Fibroblast of lung (primary cell): Measurements from ENCODE around the gene CDC6. TPM values are rescaled to one million over a fixed set of nuclear protein-coding genes. Genes with fewer than 3 reads are reported as not detected.

Source experiments
- DNase-seq, 2 donors: peaks; one replicate each; pipeline versions ENCODE4 v3.0.0 to v3.0.0-alpha.2; 2010; ENCODE audit warnings: low read depth in 2 of 2
- H2AFZ ChIP-seq: 2 replicates; pipeline ENCODE4 v1.5.1; 2012; ENCODE audit warnings: low read length, control low read depth, inconsistent platforms
- H3K27ac ChIP-seq: 2 replicates; pipeline ENCODE4 v1.5.1; 2011; ENCODE audit warnings: low read length, control low read depth; ENCODE audit not compliant: insufficient read depth
- H3K27me3 ChIP-seq: 2 replicates; pipeline ENCODE4 v1.5.1; 2011; ENCODE audit warnings: mild to moderate bottlenecking, low read length; ENCODE audit not compliant: control insufficient read depth, insufficient read depth
- H3K36me3 ChIP-seq: 2 replicates; pipeline ENCODE4 v1.5.1; 2011; ENCODE audit warnings: low read length; ENCODE audit not compliant: control insufficient read depth, insufficient read depth
- H3K4me1 ChIP-seq: 2 replicates; pipeline ENCODE4 v1.5.1; 2011; ENCODE audit warnings: low read length; ENCODE audit not compliant: control insufficient read depth, insufficient read depth; ENCODE audit errors: extremely low read depth
- H3K4me2 ChIP-seq: 2 replicates; pipeline ENCODE4 v1.5.1; 2011; ENCODE audit warnings: low read length, control low read depth; ENCODE audit not compliant: insufficient read depth; ENCODE audit errors: extremely low read depth
- H3K4me3 ChIP-seq, 4 experiments: fragments of 200-600 bp in 1 of 4; sonication (generic) in 1 of 4; replicated peaks in 1 of 4; 2 replicates each; pipeline ENCODE4 v1.5.1; 2011 to 2016; ENCODE audit warnings: low read length in 4 of 4, low read depth in 3 of 4, mild to moderate bottlenecking in 3 of 4, control low read depth in 2 of 4, inconsistent platforms in 1 of 4, mixed read lengths in 1 of 4; ENCODE audit not compliant: insufficient read depth in 1 of 4; ENCODE audit errors: control extremely low read depth in 1 of 4
- H3K79me2 ChIP-seq: 2 replicates; pipeline ENCODE4 v1.5.1; 2012; ENCODE audit warnings: mild to moderate bottlenecking, low read length, inconsistent platforms; ENCODE audit not compliant: control insufficient read depth, insufficient read depth
- H3K9ac ChIP-seq: 2 replicates; pipeline ENCODE4 v1.5.1; 2011; ENCODE audit warnings: mild to moderate bottlenecking, low read length, control low read depth; ENCODE audit not compliant: insufficient read depth
- H3K9me3 ChIP-seq: 2 replicates; pipeline ENCODE4 v1.5.1; 2012; ENCODE audit warnings: low read depth, low read length; ENCODE audit not compliant: control insufficient read depth, insufficient read depth
- H4K20me1 ChIP-seq: 2 replicates; pipeline ENCODE4 v1.5.1; 2011; ENCODE audit warnings: low read length; ENCODE audit not compliant: control insufficient read depth, insufficient read depth; ENCODE audit errors: extremely low read depth
- EZH2 ChIP-seq: IDR thresholded peaks from 2 replicates; pipeline ENCODE4 v1.5.1; 2012; ENCODE audit warnings: low read length, control low read depth, mild to moderate bottlenecking; ENCODE audit errors: missing control alignments
- polyA plus RNA-seq, 2 donors: library from polyadenylated mRNA; depleted of rRNA in 1 of 2; stranded (reverse) in 1 of 2; unstranded in 1 of 2; fragments of >200 nt; gene quantifications; 2 replicates each; pipeline ENCODE4 v1.2.1, GENCODE V29; 2011 to 2012; ENCODE audit warnings: missing spikeins in 1 of 2
- total RNA-seq: library from RNA; depleted of rRNA; stranded (reverse); fragments of >200 nt; gene quantifications from 2 replicates; pipeline ENCODE4 v1.2.1, GENCODE V29; 2014
- TF ChIP-seq, protein P1 (sequence below), 2 donors: IDR thresholded peaks in 1 of 2; conservative IDR thresholded peaks in 1 of 2; 1 replicate in 1 of 2; 2 replicates in 1 of 2; pipeline ENCODE4 v1.5.1; 2011 to 2012; ENCODE audit warnings: low read length in 2 of 2, control low read depth in 1 of 2, inconsistent platforms in 1 of 2, low read depth in 1 of 2, mild to moderate bottlenecking in 1 of 2

The CDC6 gene
- total and polyA plus RNA-seq, 2 donors (not counting 1 experiment from before 2014, with no cell fraction given) = 4.5 to 16.3 TPM

- no peak overlapping the region for H3K27ac ChIP-seq
- H3K4me3 ChIP-seq = no peak overlapping the region
- H3K9me3 ChIP-seq = no peaks in the 10 kb centered on the region
- H2AFZ ChIP-seq = no peak overlapping the region
- no peaks in the 10 kb centered on the region for H3K27me3 ChIP-seq
- TF ChIP-seq, protein P1, sequence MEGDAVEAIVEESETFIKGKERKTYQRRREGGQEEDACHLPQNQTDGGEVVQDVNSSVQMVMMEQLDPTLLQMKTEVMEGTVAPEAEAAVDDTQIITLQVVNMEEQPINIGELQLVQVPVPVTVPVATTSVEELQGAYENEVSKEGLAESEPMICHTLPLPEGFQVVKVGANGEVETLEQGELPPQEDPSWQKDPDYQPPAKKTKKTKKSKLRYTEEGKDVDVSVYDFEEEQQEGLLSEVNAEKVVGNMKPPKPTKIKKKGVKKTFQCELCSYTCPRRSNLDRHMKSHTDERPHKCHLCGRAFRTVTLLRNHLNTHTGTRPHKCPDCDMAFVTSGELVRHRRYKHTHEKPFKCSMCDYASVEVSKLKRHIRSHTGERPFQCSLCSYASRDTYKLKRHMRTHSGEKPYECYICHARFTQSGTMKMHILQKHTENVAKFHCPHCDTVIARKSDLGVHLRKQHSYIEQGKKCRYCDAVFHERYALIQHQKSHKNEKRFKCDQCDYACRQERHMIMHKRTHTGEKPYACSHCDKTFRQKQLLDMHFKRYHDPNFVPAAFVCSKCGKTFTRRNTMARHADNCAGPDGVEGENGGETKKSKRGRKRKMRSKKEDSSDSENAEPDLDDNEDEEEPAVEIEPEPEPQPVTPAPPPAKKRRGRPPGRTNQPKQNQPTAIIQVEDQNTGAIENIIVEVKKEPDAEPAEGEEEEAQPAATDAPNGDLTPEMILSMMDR (conservative IDR thresholded peaks at IDR 0.05 in 1 of 2, IDR thresholded peaks at IDR 0.05 in 1 of 2; ENCODE audit: low read depth in 1 of 2, low read length in 2 of 2) = no peak
- TF ChIP-seq EZH2 = no peak
- H3K36me3 ChIP-seq = peaks cover 23% of the 10 kb centered on the region
- no peak overlapping the region for H3K9ac ChIP-seq
- peaks cover 32% of the 10 kb centered on the region for H3K79me2 ChIP-seq
- DNase-seq = no peak
- peaks cover 53% of the 10 kb centered on the region for H3K4me1 ChIP-seq
- no peak overlapping the region for H3K4me2 ChIP-seq
- H4K20me1 ChIP-seq = no peaks in the 10 kb centered on the region
These were observed 61.8 kb downstream of the CDC6 start for GRCh38 chr17:40349477-40349894.

DNA sequence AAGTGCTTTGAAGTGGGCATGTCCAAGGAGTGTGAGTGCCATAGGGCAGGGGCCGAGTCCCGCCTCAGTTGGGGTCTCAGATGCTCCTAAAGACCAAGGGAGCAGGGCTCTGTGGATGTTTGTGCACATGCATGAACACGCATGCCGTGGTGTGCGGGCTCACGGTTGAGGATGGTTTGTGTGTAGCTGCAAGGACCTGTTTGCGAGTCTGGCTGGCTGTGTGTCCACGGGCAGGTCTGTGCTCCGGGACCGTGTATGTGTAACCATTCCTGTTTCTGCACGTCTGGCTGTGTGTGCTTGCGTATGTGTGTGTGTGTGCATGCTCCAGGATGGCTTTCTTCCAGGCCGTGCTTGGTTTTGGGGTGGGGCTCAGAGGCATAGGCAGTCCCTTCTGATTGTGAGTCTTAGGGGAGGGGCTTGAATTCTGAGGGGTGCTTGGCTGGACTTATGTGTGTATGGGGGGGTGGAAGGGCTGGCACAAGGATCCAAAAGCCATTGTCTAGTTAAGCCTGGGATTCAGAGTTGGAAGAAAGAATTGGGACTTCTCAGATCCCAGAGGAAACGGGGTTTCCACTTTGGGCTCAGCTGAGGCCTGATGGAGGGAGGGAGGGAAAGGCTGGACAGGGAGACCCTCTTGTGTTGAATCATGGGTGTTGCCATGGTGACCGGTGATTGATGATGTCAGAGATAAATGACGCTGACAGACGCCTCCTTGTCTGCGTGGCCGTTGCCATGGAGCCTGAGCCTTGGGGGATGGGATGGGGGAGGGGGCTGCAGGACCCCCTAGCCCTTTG is 62.4 kb downstream of the CDC6 start:
- DNase-seq = peak; percentile 61 to 72

DNA sequence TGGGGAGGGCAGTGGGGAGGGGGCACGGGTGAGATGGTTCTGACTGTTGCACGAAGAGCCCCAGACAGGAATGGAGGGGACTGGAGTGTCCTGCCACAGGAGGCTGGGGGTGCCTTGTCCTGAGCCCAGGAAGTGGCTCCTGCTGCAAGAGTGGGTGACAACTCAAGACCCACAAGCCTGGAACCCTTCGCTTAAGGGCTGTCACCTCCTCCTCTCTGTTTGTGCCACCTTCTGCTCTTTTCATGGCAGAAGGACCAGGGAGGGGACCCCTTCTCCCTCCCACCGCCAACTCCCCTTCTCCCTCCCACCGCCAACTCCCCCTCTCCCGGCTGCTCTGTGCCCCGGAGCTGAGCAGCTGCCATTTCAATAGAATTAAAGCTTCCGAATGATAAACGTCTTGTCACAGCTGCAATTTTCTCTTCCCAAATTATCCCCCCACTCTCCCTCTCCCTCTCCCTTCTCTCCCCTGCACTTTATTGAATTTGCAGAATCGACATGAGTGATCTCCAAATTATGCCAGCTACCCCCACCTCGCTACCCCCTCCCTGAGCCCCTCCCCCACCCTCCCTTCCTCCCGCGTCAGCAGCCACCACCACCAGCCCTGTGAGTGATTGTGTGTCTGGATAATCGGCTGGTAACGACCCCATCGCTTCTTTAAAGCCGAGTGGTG is 63.1 kb downstream of the CDC6 start:
- Histone ChIP-seq H3K27ac (no peak overlapping the region), H3K79me2 (peaks cover 25% of the 10 kb centered on the region), H4K20me1 (no peaks in the 10 kb centered on the region), H3K4me1 (peaks cover 46% of the 10 kb centered on the region), H3K27me3 (no peaks in the 10 kb centered on the region), H3K36me3 (peaks cover 30% of the 10 kb centered on the region), H3K9me3 (no peaks in the 10 kb centered on the region), H2AFZ (no peak overlapping the region), H3K4me3 (no peak overlapping the region), H3K4me2 (no peak overlapping the region), H3K9ac (no peak overlapping the region)
- TF ChIP-seq, protein P1 (conservative IDR thresholded peaks at IDR 0.05 in 1 of 2, IDR thresholded peaks at IDR 0.05 in 1 of 2; ENCODE audit: low read depth in 1 of 2, low read length in 2 of 2) = no peak
- TF ChIP-seq EZH2 = no peak
- no peak for DNase-seq

More for the DNA sequence above, 62.4 kb downstream of the CDC6 start:
- Histone ChIP-seq H3K27ac (peak overlapping the region; percentile 41), H3K9me3 (no peaks in the 10 kb centered on the region), H3K9ac (no peak overlapping the region), H3K4me3 (no peak overlapping the region), H2AFZ (no peak overlapping the region), H3K79me2 (peaks cover 30% of the 10 kb centered on the region), H3K4me2 (no peak overlapping the region), H3K36me3 (peaks cover 23% of the 10 kb centered on the region), H3K27me3 (no peaks in the 10 kb centered on the region), H3K4me1 (peaks cover 47% of the 10 kb centered on the region), H4K20me1 (no peaks in the 10 kb centered on the region)
- TF ChIP-seq, protein P1 (conservative IDR thresholded peaks at IDR 0.05 in 1 of 2, IDR thresholded peaks at IDR 0.05 in 1 of 2; ENCODE audit: low read depth in 1 of 2, low read length in 2 of 2) = no peak
- TF ChIP-seq EZH2 = no peak
